NT2/D1 (cell line): ENCODE measurements around the gene WDR6.

ENCODE experiments used
- YY1 ChIP-seq: IDR thresholded peaks from 2 replicates; pipeline ENCODE4 v1.6.1; 2011; ENCODE audit not compliant: insufficient read length, insufficient read depth
- ZNF274 ChIP-seq: IDR thresholded peaks from 2 replicates; pipeline ENCODE4 v1.6.1; 2011; ENCODE audit warnings: mild to moderate bottlenecking, low read depth, low read length

GRCh38 chr3:49019941-49020329, 12.7 kb downstream of the WDR6 start:
- no peak for TF ChIP-seq YY1
- TF ChIP-seq ZNF274, result no peak
